Lung (tissue), 12 donors: Measurements from ENCODE around the gene KYNU. TPM values are rescaled to one million over a fixed set of nuclear protein-coding genes. Genes with fewer than 3 reads are reported as not detected.
"Not testable (repeated sequence)": the region's sequence is repeated elsewhere in the genome, so short reads cannot be mapped to it uniquely, and the experiment has no call there.

ENCODE experiments used
- ATAC-seq: fragments of 200-7000 bp; cut with Tn5 transposase; one replicate; pipeline ENCODE4 v1.9.1; 2020; ENCODE audit warnings: moderate number of reproducible peaks; ENCODE audit not compliant: insufficient read depth, low FRiP score
- DNase-seq, 3 donors: peaks; one replicate each; pipeline ENCODE4 v3.0.0-alpha.2; 2013 to 2017
- H3K27ac ChIP-seq, 2 donors: one replicate each; pipeline ENCODE4 v1.5.1; 2013; ENCODE audit warnings: mild to moderate bottlenecking in 2 of 2, moderate library complexity in 2 of 2, control low read depth in 1 of 2, inconsistent platforms in 1 of 2, low read depth in 1 of 2, low read length in 1 of 2
- H3K27me3 ChIP-seq, 3 donors: one replicate each; pipeline ENCODE4 v1.5.1; 2013; ENCODE audit warnings: low read length in 2 of 3; ENCODE audit not compliant: control insufficient read depth in 3 of 3, insufficient read depth in 3 of 3
- H3K36me3 ChIP-seq, 4 donors: one replicate each; pipeline ENCODE4 v1.5.1; 2013; ENCODE audit warnings: low read length in 4 of 4, mild to moderate bottlenecking in 1 of 4, moderate library complexity in 1 of 4; ENCODE audit not compliant: control insufficient read depth in 4 of 4, insufficient read depth in 4 of 4
- H3K4me1 ChIP-seq, 5 donors: one replicate each; pipeline ENCODE4 v1.5.1; 2013; ENCODE audit warnings: low read length in 5 of 5, mild to moderate bottlenecking in 2 of 5, moderate library complexity in 1 of 5; ENCODE audit not compliant: control insufficient read depth in 5 of 5, insufficient read depth in 5 of 5
- H3K4me3 ChIP-seq: one replicate; pipeline ENCODE4 v1.5.1; 2013; ENCODE audit warnings: mild to moderate bottlenecking, control low read depth, moderate library complexity
- H3K9ac ChIP-seq, 2 donors: one replicate each; pipeline ENCODE4 v1.5.1; 2013; ENCODE audit warnings: low read length in 2 of 2, control low read depth in 1 of 2; ENCODE audit not compliant: insufficient read depth in 1 of 2
- H3K9me3 ChIP-seq, 4 donors: one replicate each; pipeline ENCODE4 v1.5.1; 2013; ENCODE audit warnings: low read length in 3 of 4, mild to moderate bottlenecking in 1 of 4, moderate library complexity in 1 of 4; ENCODE audit not compliant: control insufficient read depth in 4 of 4, insufficient read depth in 3 of 4
- CTCF ChIP-seq: IDR thresholded peaks from 2 replicates; pipeline ENCODE4 v1.5.1; 2012; ENCODE audit warnings: mild to moderate bottlenecking; ENCODE audit errors: control extremely low read depth, extremely low read depth
- WGBS, 2 donors: extraction: QIAGEN DNeasy Blood & Tissue Kit; methylation state at CpG; one replicate each; pipeline ENCODE4 v1.1.7; 2013; 5-methylcytosine and 5-hydroxymethylcytosine counted together
- polyA plus RNA-seq, 2 donors: library from polyadenylated mRNA; stranded (reverse); fragments of 200-250 nt; gene quantifications; one replicate each; pipeline ENCODE4 v1.2.1, GENCODE V29; 2013
- total RNA-seq, 2 donors: library from RNA; depleted of rRNA in 1 of 2; stranded (reverse); fragments of >200 nt in 1 of 2; gene quantifications; one replicate each; pipeline ENCODE4 v1.2.1, GENCODE V29; 2014 to 2021
- donor health status: control.
- donor health status: control.
- donor health status: Bipolar disorder and iron deficiency.
- donor health status: healthy.
- donor health status: DM: yes; HTN: yes; CAD: no.

Gene KYNU
- total and polyA plus RNA-seq, 4 donors: 6.4 to 33.9 (median 17.1) TPM

DNA sequence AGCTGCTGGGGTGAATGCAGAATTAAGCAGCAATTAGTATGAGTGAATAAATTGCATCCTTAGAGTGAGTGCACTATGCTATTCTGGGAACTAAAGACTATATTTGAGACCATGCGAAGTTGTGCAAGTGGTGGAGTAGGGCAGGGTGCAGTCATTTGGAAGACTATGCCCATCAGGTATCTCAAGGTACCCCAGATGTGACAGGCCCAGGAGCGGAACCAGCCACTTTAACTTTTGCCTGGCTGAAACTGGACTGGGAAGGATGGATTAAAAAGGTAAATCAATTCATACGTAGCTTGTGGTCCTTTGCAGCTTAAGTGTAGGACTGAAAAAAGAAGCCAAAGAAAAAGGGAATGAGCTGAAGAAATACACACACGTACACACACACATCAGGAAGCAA, 1.7 kb downstream of the KYNU start:
- ATAC-seq (no peak), DNase-seq (no peak)
- Histone ChIP-seq H3K9ac (no peak overlapping the region), H3K4me1 (peaks cover 0 to 2% (median 0%) of the 10 kb centered on the region in 5 donors), H3K27ac (no peak overlapping the region), H3K9me3 (no peaks in the 10 kb centered on the region), H3K36me3 (no peaks in the 10 kb centered on the region), H3K4me3 (no peak overlapping the region), H3K27me3 (no peaks in the 10 kb centered on the region)
- no peak for TF ChIP-seq CTCF
- 91 to 93% methylated on average over 4 of the region's 4 CpGs for WGBS, 2 donors

DNA sequence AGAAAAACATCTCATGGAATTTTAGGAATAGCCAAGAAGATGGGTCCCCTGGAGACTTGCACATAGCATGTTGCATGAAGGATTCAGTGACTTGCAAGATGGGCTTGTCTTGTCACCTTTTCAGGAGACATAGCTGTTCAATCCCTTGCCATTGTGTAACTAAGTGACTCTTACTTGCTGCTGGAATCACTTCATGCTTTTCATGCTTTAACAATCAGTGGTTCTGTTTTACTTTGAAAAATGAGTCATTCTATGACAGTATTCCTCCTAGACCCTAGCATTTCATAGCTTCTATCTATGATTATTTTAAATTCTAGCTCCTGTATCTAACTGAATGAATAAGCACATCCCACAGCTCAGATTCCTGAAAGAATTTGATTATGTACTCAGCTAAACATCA, 2.8 kb downstream of the KYNU start:
- no peaks in the 10 kb centered on the region for H3K4me1 ChIP-seq
- DNase-seq (no peak), ATAC-seq (no peak)
- H3K9me3 ChIP-seq: no peaks in the 10 kb centered on the region
- TF ChIP-seq CTCF: no peak
- no peak overlapping the region for H3K27ac ChIP-seq
- H3K4me3 ChIP-seq: no peak overlapping the region
- H3K27me3 ChIP-seq: no peaks in the 10 kb centered on the region
- H3K36me3 ChIP-seq: no peaks in the 10 kb centered on the region
- H3K9ac ChIP-seq: no peak overlapping the region

GRCh38 chr2:142881619-142882018, 4.2 kb downstream of the KYNU start:
- no peak for ATAC-seq
- H3K36me3 ChIP-seq: no peaks in the 10 kb centered on the region
- no peaks in the 10 kb centered on the region for H3K4me1 ChIP-seq
- H3K9me3 ChIP-seq: no peaks in the 10 kb centered on the region
- TF ChIP-seq CTCF: no peak
- no peak overlapping the region for H3K27ac ChIP-seq
- no peaks in the 10 kb centered on the region for H3K27me3 ChIP-seq
- no peak overlapping the region for H3K9ac ChIP-seq
- WGBS, 2 donors: 95 to 96% methylated on average over 3 of the region's 3 CpGs
- no peak for DNase-seq
- no peak overlapping the region for H3K4me3 ChIP-seq

GRCh38 chr2:142882500-142882899, 5.0 kb downstream of the KYNU start:
- not testable (repeated sequence) for ATAC-seq
- WGBS, 2 donors: 95 to 98% methylated on average over 3 of the region's 3 CpGs

More at GRCh38 chr2:142882500-142882899, 5.0 kb downstream of the KYNU start:
- H3K27ac ChIP-seq, DNase-seq, H3K36me3 ChIP-seq, H3K4me1 ChIP-seq, H3K27me3 ChIP-seq, H3K9me3 ChIP-seq, H3K4me3 ChIP-seq, H3K9ac ChIP-seq: not testable (repeated sequence)
